Smooth muscle cell (in vitro differentiated cells): ENCODE data around the gene F12. TPM values are rescaled to one million over a fixed set of nuclear protein-coding genes. Genes with fewer than 3 reads are reported as not detected.

Experiments
- DNase-seq: peaks from one replicate; lab custom pipeline; 2025; ENCODE audit not compliant: unreplicated experiment; lab: John Stamatoyannopoulos, UW
- H2AFZ ChIP-seq: fragments of 200-600 bp; sonication (generic); 2 replicates; pipeline ENCODE4 v1.6.0; 2016; ENCODE audit warnings: antibody characterized with exemption, low read depth, mild to moderate bottlenecking
- H3F3A ChIP-seq: fragments of 200-600 bp; sonication (generic); 2 replicates; pipeline ENCODE4 v1.6.0; 2017; ENCODE audit warnings: antibody characterized with exemption, low read depth
- H3K27ac ChIP-seq: fragments of 200-600 bp; sonication (generic); 2 replicates; pipeline ENCODE4 v1.5.1; 2016; ENCODE audit warnings: low read depth, mild to moderate bottlenecking
- H3K27me3 ChIP-seq: fragments of 200-600 bp; sonication (generic); 2 replicates; pipeline ENCODE4 v1.6.1; 2016; ENCODE audit warnings: low read depth, mild to moderate bottlenecking
- H3K36me3 ChIP-seq: fragments of 200-600 bp; sonication (generic); 2 replicates; pipeline ENCODE4 v1.5.1; 2016; ENCODE audit warnings: low read depth
- H3K4me1 ChIP-seq: fragments of 200-600 bp; sonication (generic); 2 replicates; pipeline ENCODE4 v1.5.1; 2016; ENCODE audit warnings: low read depth
- H3K4me2 ChIP-seq: fragments of 200-600 bp; sonication (generic); 2 replicates; pipeline ENCODE4 v1.6.0; 2016; ENCODE audit warnings: mild to moderate bottlenecking
- H3K4me3 ChIP-seq: fragments of 200-600 bp; sonication (generic); 2 replicates; pipeline ENCODE4 v1.5.1; 2016; ENCODE audit warnings: mild to moderate bottlenecking
- H3K79me2 ChIP-seq: fragments of 200-600 bp; sonication (generic); 2 replicates; pipeline ENCODE4 v1.6.0; 2016; ENCODE audit warnings: low read depth, mild to moderate bottlenecking
- H3K9ac ChIP-seq: fragments of 200-600 bp; sonication (generic); 2 replicates; pipeline ENCODE4 v1.6.0; 2016; ENCODE audit warnings: low read depth
- H3K9me3 ChIP-seq: fragments of 200-600 bp; sonication (generic); replicated peaks from 2 replicates; pipeline ENCODE4 v1.5.1; 2016; ENCODE audit warnings: low read depth
- H4K20me1 ChIP-seq: fragments of 200-600 bp; sonication (generic); 2 replicates; pipeline ENCODE4 v1.6.0; 2016; ENCODE audit warnings: low read depth
- CTCF ChIP-seq: fragments of 200-600 bp; sonication (generic); IDR thresholded peaks from 2 replicates; pipeline ENCODE4 v1.5.1; 2017; ENCODE audit warnings: borderline replicate concordance, mild to moderate bottlenecking, antibody characterized with exemption; ENCODE audit not compliant: insufficient read depth, poor library complexity, severe bottlenecking
- WGBS: methylation state at CpG from one replicate; pipeline ENCODE4 v1.1.7; 2016; ENCODE audit warnings: low lambda C conversion rate; 5-methylcytosine and 5-hydroxymethylcytosine counted together
- polyA plus RNA-seq: library from polyadenylated mRNA; unstranded; fragments of >200 nt; fragmentation: Nextera tagmentation; extraction: Ambion mirVana; gene quantifications from 2 replicates; pipeline ENCODE4 v1.2.1, GENCODE V29; 2016
- total RNA-seq: library from RNA; depleted of rRNA; stranded (reverse); fragments of >200 nt; gene quantifications from 2 replicates; pipeline ENCODE4 v1.2.3, GENCODE V29; 2014

F12 gene
- total and polyA plus RNA-seq, 2 experiments from 2014 or later, result 3.6 to 15.0 TPM

- H3K4me3 ChIP-seq, result no peak overlapping the region
- H3K4me1 ChIP-seq, result peaks cover 14% of the 10 kb centered on the region
- H3K36me3 ChIP-seq, result no peaks in the 10 kb centered on the region
- H3K27me3 ChIP-seq, result no peaks in the 10 kb centered on the region
- H4K20me1 ChIP-seq, result no peaks in the 10 kb centered on the region
- H3K79me2 ChIP-seq, result no peaks in the 10 kb centered on the region
- 72% methylated on average over 5 of the region's 5 CpGs for WGBS
- H3K27ac ChIP-seq, result no peak overlapping the region
- no peak overlapping the region for H3K4me2 ChIP-seq
- H3K9ac ChIP-seq, result no peak overlapping the region
- H3K9me3 ChIP-seq, result no peaks in the 10 kb centered on the region
- peaks cover 7% of the 10 kb centered on the region for H3F3A ChIP-seq
- TF ChIP-seq CTCF, result peak; percentile 58
- DNase-seq, result no peak
- no peak overlapping the region for H2AFZ ChIP-seq
Measured at GRCh38 chr5:177368869-177369644, 40.3 kb downstream of the F12 start.

- WGBS, result 88% methylated on average over 29 of the region's 29 CpGs
- Histone ChIP-seq H3K4me3 (no peak overlapping the region), H3K36me3 (no peaks in the 10 kb centered on the region), H2AFZ (no peak overlapping the region), H3K4me2 (no peak overlapping the region), H3K27me3 (no peaks in the 10 kb centered on the region), H3K9me3 (no peaks in the 10 kb centered on the region), H3K4me1 (peaks cover 19% of the 10 kb centered on the region), H4K20me1 (no peaks in the 10 kb centered on the region), H3K9ac (no peak overlapping the region), H3K79me2 (no peaks in the 10 kb centered on the region), H3F3A (peaks cover 7% of the 10 kb centered on the region), H3K27ac (no peak overlapping the region)
- DNase-seq, result no peak
- TF ChIP-seq CTCF, result no peak
Measured at GRCh38 chr5:177367981-177368868, 41.1 kb downstream of the F12 start.

GRCh38 chr5:177367323-177367848 is 42.0 kb downstream of the F12 start:
- Histone ChIP-seq H4K20me1 (no peaks in the 10 kb centered on the region), H3K4me3 (peak overlapping the region; percentile 65), H3K4me1 (peaks cover 24% of the 10 kb centered on the region), H3F3A (peaks cover 7% of the 10 kb centered on the region), H3K9me3 (no peaks in the 10 kb centered on the region), H3K27me3 (no peaks in the 10 kb centered on the region), H3K4me2 (peak overlapping the region; percentile 95), H3K79me2 (no peaks in the 10 kb centered on the region), H3K36me3 (no peaks in the 10 kb centered on the region), H3K27ac (no peak overlapping the region), H2AFZ (peak overlapping the region; percentile 99), H3K9ac (no peak overlapping the region)
- no peak for DNase-seq
- TF ChIP-seq CTCF, result no peak
- 29% methylated on average over 39 of the region's 46 CpGs for WGBS
